T-helper 2 cell treated with Interferon-gamma antibody and Interleukin-4, amounts not matched to agents 5 μg/mL and 100 μg/mL, for 36 hours (primary cell): Measurements from ENCODE around the gene METTL6.
"Not testable (repeated sequence)": the region's sequence is repeated elsewhere in the genome, so short reads cannot be mapped to it uniquely, and the experiment has no call there.

Experiments
- DNase-seq: peaks from one replicate; pipeline ENCODE4 v3.0.0; 2021; ENCODE audit warnings: low spot score
- H3K27ac Mint-ChIP-seq: one replicate; pipeline ENCODE4 v1.8.0; 2021; ENCODE audit warnings: mild to moderate bottlenecking, mixed read lengths
- H3K27me3 Mint-ChIP-seq: one replicate; pipeline ENCODE4 v1.8.0; 2021; ENCODE audit warnings: low read depth, mixed read lengths
- H3K36me3 Mint-ChIP-seq: one replicate; pipeline ENCODE4 v1.8.0; 2021; ENCODE audit warnings: low read depth, mixed read lengths
- H3K4me1 Mint-ChIP-seq: one replicate; pipeline ENCODE4 v1.8.0; 2021; ENCODE audit warnings: low read depth, mixed read lengths
- H3K4me3 Mint-ChIP-seq: one replicate; pipeline ENCODE4 v1.8.0; 2022; ENCODE audit warnings: mild to moderate bottlenecking, moderate library complexity, mixed read lengths
- H3K9me3 Mint-ChIP-seq: one replicate; pipeline ENCODE4 v1.8.0; 2021; ENCODE audit warnings: mixed read lengths

Gene METTL6

GRCh38 chr3:15427182-15427880 lies at the start of gene METTL6, which contains the start of gene EAF1:
TSS of gene METTL6 (minus strand) at chr3:15427544. CDS start at chr3:15426511, 1,033 bp downstream.
TSS of gene EAF1 (plus strand) at chr3:15427598. CDS start at chr3:15427780, 182 bp downstream.
- peaks cover 38% of the 10 kb centered on the region for H3K36me3 Mint-ChIP-seq
- peak; percentile 85 for DNase-seq
- H3K4me1 Mint-ChIP-seq = peaks cover 37% of the 10 kb centered on the region
- H3K27ac Mint-ChIP-seq = peak within 1 kb of the TSS; percentile 92
- peak within 1 kb of the TSS; percentile 94 for H3K4me3 Mint-ChIP-seq
- H3K27me3 Mint-ChIP-seq = no peaks in the 10 kb centered on the region
- peaks cover 6% of the 10 kb centered on the region for H3K9me3 Mint-ChIP-seq

GRCh38 chr3:15476378-15476777 lies 49.0 kb upstream of the METTL6 start:
- Mint-ChIP-seq H3K9me3 (no peaks in the 10 kb centered on the region), H3K4me3 (no peak overlapping the region), H3K27ac (no peak overlapping the region), H3K27me3 (peaks cover 2% of the 10 kb centered on the region), H3K4me1 (no peaks in the 10 kb centered on the region), H3K36me3 (no peaks in the 10 kb centered on the region)
- no peak for DNase-seq

GRCh38 chr3:15475161-15475560 lies 47.8 kb upstream of the METTL6 start:
- Mint-ChIP-seq H3K4me1 (no peaks in the 10 kb centered on the region), H3K9me3 (no peaks in the 10 kb centered on the region), H3K27ac (no peak overlapping the region), H3K36me3 (no peaks in the 10 kb centered on the region), H3K4me3 (no peak overlapping the region), H3K27me3 (peaks cover 4% of the 10 kb centered on the region)
- no peak for DNase-seq

- H3K4me1 Mint-ChIP-seq = peaks cover 1% of the 10 kb centered on the region
- no peak overlapping the region for H3K4me3 Mint-ChIP-seq
- H3K27ac Mint-ChIP-seq = no peak overlapping the region
- DNase-seq = no peak
- peaks cover 4% of the 10 kb centered on the region for H3K27me3 Mint-ChIP-seq
- no peaks in the 10 kb centered on the region for H3K9me3 Mint-ChIP-seq
- H3K36me3 Mint-ChIP-seq = no peaks in the 10 kb centered on the region
Observed at GRCh38 chr3:15471861-15472260, 44.5 kb upstream of the METTL6 start.

GRCh38 chr3:15470849-15471248 lies 43.5 kb upstream of the METTL6 start:
- H3K4me1 Mint-ChIP-seq = peaks cover 1% of the 10 kb centered on the region
- H3K27me3 Mint-ChIP-seq = peaks cover 4% of the 10 kb centered on the region
- H3K9me3 Mint-ChIP-seq = no peaks in the 10 kb centered on the region
- no peaks in the 10 kb centered on the region for H3K36me3 Mint-ChIP-seq
- H3K4me3 Mint-ChIP-seq = no peak overlapping the region
- DNase-seq = no peak
- no peak overlapping the region for H3K27ac Mint-ChIP-seq

GRCh38 chr3:15470261-15470660 lies 42.9 kb upstream of the METTL6 start:
- Mint-ChIP-seq H3K27ac (peak overlapping the region; percentile 37), H3K9me3 (no peaks in the 10 kb centered on the region), H3K36me3 (no peaks in the 10 kb centered on the region), H3K4me1 (peaks cover 1% of the 10 kb centered on the region), H3K27me3 (peaks cover 4% of the 10 kb centered on the region), H3K4me3 (no peak overlapping the region)
- DNase-seq = no peak

GRCh38 chr3:15467227-15468181 lies 40.2 kb upstream of the METTL6 start:
- no peaks in the 10 kb centered on the region for H3K9me3 Mint-ChIP-seq
- H3K27ac Mint-ChIP-seq = no peak overlapping the region
- H3K4me1 Mint-ChIP-seq = peaks cover 4% of the 10 kb centered on the region
- no peak overlapping the region for H3K4me3 Mint-ChIP-seq
- H3K27me3 Mint-ChIP-seq = peaks cover 4% of the 10 kb centered on the region
- no peak for DNase-seq
- no peaks in the 10 kb centered on the region for H3K36me3 Mint-ChIP-seq

GRCh38 chr3:15465876-15466585 lies 38.7 kb upstream of the METTL6 start:
- H3K9me3 Mint-ChIP-seq = no peaks in the 10 kb centered on the region
- no peak for DNase-seq
- H3K4me1 Mint-ChIP-seq = peaks cover 12% of the 10 kb centered on the region
- H3K36me3 Mint-ChIP-seq = no peaks in the 10 kb centered on the region
- peaks cover 2% of the 10 kb centered on the region for H3K27me3 Mint-ChIP-seq
- no peak overlapping the region for H3K4me3 Mint-ChIP-seq
- H3K27ac Mint-ChIP-seq = no peak overlapping the region

GRCh38 chr3:15462451-15462850 lies 35.1 kb upstream of the METTL6 start:
- DNase-seq = peak; percentile 8
- no peaks in the 10 kb centered on the region for H3K36me3 Mint-ChIP-seq
- H3K27ac Mint-ChIP-seq = peak overlapping the region; percentile 5
- H3K9me3 Mint-ChIP-seq = peaks cover 4% of the 10 kb centered on the region
- no peaks in the 10 kb centered on the region for H3K27me3 Mint-ChIP-seq
- H3K4me3 Mint-ChIP-seq = no peak overlapping the region
- peaks cover 21% of the 10 kb centered on the region for H3K4me1 Mint-ChIP-seq

GRCh38 chr3:15460891-15461531 lies 33.7 kb upstream of the METTL6 start:
- Mint-ChIP-seq H3K9me3 (peaks cover 4% of the 10 kb centered on the region), H3K36me3 (no peaks in the 10 kb centered on the region), H3K4me3 (peak overlapping the region; percentile 48)

GRCh38 chr3:15458212-15458780 lies 31.0 kb upstream of the METTL6 start:
- H3K27me3 Mint-ChIP-seq = no peaks in the 10 kb centered on the region
- H3K27ac Mint-ChIP-seq = no peak overlapping the region
- H3K4me1 Mint-ChIP-seq = peaks cover 21% of the 10 kb centered on the region
- H3K36me3 Mint-ChIP-seq = no peaks in the 10 kb centered on the region
- H3K9me3 Mint-ChIP-seq = peaks cover 4% of the 10 kb centered on the region
- no peak overlapping the region for H3K4me3 Mint-ChIP-seq
- DNase-seq = no peak

More at GRCh38 chr3:15460891-15461531, 33.7 kb upstream of the METTL6 start:
- peak overlapping the region; percentile 53 for H3K27ac Mint-ChIP-seq
- H3K27me3 Mint-ChIP-seq = no peaks in the 10 kb centered on the region
- H3K4me1 Mint-ChIP-seq = peaks cover 21% of the 10 kb centered on the region
- DNase-seq = no peak

- peaks cover 15% of the 10 kb centered on the region for H3K4me1 Mint-ChIP-seq
- H3K9me3 Mint-ChIP-seq, DNase-seq, H3K27me3 Mint-ChIP-seq, H3K36me3 Mint-ChIP-seq, H3K4me3 Mint-ChIP-seq, H3K27ac Mint-ChIP-seq: not testable (repeated sequence)
Observed at GRCh38 chr3:15456915-15457314, 29.6 kb upstream of the METTL6 start.

GRCh38 chr3:15456321-15456720 lies 29.0 kb upstream of the METTL6 start:
- no peak overlapping the region for H3K27ac Mint-ChIP-seq
- no peak overlapping the region for H3K4me3 Mint-ChIP-seq
- no peaks in the 10 kb centered on the region for H3K36me3 Mint-ChIP-seq
- H3K9me3 Mint-ChIP-seq = peaks cover 4% of the 10 kb centered on the region
- no peaks in the 10 kb centered on the region for H3K27me3 Mint-ChIP-seq
- DNase-seq = no peak
- peaks cover 13% of the 10 kb centered on the region for H3K4me1 Mint-ChIP-seq
